ENCODE data around the gene ARL6IP5. TPM values are rescaled to one million over a fixed set of nuclear protein-coding genes. Genes with fewer than 3 reads are reported as not detected.

Gene ARL6IP5
- total RNA-seq, 1 donor from 2014 or later, result 132 TPM

- Histone ChIP-seq H3K27me3 (no peaks in the 10 kb centered on the region), H3K4me3 (no peak overlapping the region), H3K36me3 (no peaks in the 10 kb centered on the region), H3K27ac (peak overlapping the region; percentile 92), H3K4me1 (peaks cover 47% of the 10 kb centered on the region), H3K9me3 (no peaks in the 10 kb centered on the region)
- intact Hi-C loops (cut with DNase I), result no loop called here
- DNase-seq (no peak), ATAC-seq (no peak)
- TF ChIP-seq CTCF (IDR thresholded peaks at IDR 0.05), result no peak
Observed at GRCh38 chr3:69082361-69082760, 2.4 kb upstream of the ARL6IP5 start.

- Histone ChIP-seq H3K4me3 (no peak overlapping the region), H3K27ac (peak overlapping the region; percentile 92), H3K27me3 (no peaks in the 10 kb centered on the region), H3K9me3 (no peaks in the 10 kb centered on the region), H3K4me1 (peaks cover 51% of the 10 kb centered on the region), H3K36me3 (no peaks in the 10 kb centered on the region)
- TF ChIP-seq CTCF (IDR thresholded peaks at IDR 0.05), result no peak
- intact Hi-C loops (cut with DNase I), result no loop called here
- DNase-seq, result no peak
- ATAC-seq, result peak; percentile 38
Observed at GRCh38 chr3:69082805-69083204, 1.9 kb upstream of the ARL6IP5 start.

- no peaks in the 10 kb centered on the region for H3K36me3 ChIP-seq
- DNase-seq (peak; percentile 74), ATAC-seq (peak; percentile 16)
- no peak for TF ChIP-seq CTCF (IDR thresholded peaks at IDR 0.05)
- H3K27me3 ChIP-seq, result no peaks in the 10 kb centered on the region
- H3K9me3 ChIP-seq, result no peaks in the 10 kb centered on the region
- peak overlapping the region; percentile 74 for H3K4me3 ChIP-seq
- peak overlapping the region; percentile 92 for H3K27ac ChIP-seq
- H3K4me1 ChIP-seq, result peaks cover 66% of the 10 kb centered on the region
- intact Hi-C loops (cut with DNase I), result no loop called here
Observed at GRCh38 chr3:69085168-69085832, 563 bp downstream of the ARL6IP5 start.

- H3K4me3 ChIP-seq, result peak overlapping the region; percentile 74
- H3K36me3 ChIP-seq, result no peaks in the 10 kb centered on the region
- intact Hi-C loops (cut with DNase I), result no loop called here
- peak overlapping the region; percentile 92 for H3K27ac ChIP-seq
- ATAC-seq, result peak; percentile 76
- H3K9me3 ChIP-seq, result no peaks in the 10 kb centered on the region
- TF ChIP-seq CTCF (IDR thresholded peaks at IDR 0.05), result no peak
- peak; percentile 90 for DNase-seq
- H3K27me3 ChIP-seq, result no peaks in the 10 kb centered on the region
- peaks cover 70% of the 10 kb centered on the region for H3K4me1 ChIP-seq
Observed at GRCh38 chr3:69085833-69086722, 1.3 kb downstream of the ARL6IP5 start.

GRCh38 chr3:69087030-69087791 lies 2.5 kb downstream of the ARL6IP5 start:
- Histone ChIP-seq H3K9me3 (no peaks in the 10 kb centered on the region), H3K36me3 (no peaks in the 10 kb centered on the region), H3K4me1 (peaks cover 80% of the 10 kb centered on the region), H3K27me3 (no peaks in the 10 kb centered on the region), H3K4me3 (peak overlapping the region; percentile 74), H3K27ac (peak overlapping the region; percentile 92)
- no peak for ATAC-seq
- TF ChIP-seq CTCF (IDR thresholded peaks at IDR 0.05), result no peak
- DNase-seq, result no peak
- intact Hi-C loops (cut with DNase I), result no loop called here
